HL-60 (cell line): ENCODE data around the gene ZRANB2.

Source experiments
- REST ChIP-seq: IDR thresholded peaks from 2 replicates; pipeline ENCODE4 v1.6.1; 2012; ENCODE audit warnings: low read depth; ENCODE audit not compliant: insufficient replicate concordance
- TF ChIP-seq, protein P1 (sequence below): IDR thresholded peaks from one replicate; pipeline ENCODE4 v1.5.1; 2011; ENCODE audit warnings: low read length, control low read depth, inconsistent platforms; ENCODE audit not compliant: insufficient read depth

DNA sequence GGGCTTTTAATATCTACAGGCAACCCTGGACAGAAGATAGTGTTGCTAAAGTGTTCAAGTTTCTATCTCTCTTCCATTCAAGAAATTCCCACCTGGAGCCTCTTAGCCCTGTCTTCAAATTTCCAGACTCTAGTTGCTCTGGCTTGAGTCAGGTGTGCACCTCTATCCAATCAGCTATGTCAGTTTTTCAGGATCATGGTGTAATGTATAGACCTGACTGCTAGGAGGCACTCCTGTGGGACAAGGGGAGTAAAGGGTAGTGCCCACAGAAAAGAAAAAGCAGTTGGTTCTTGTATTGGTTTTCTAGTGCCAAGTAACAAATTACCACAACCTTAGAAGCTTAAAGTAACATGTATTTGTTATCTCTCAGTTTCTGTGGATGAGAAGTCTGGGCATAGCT is 6.2 kb upstream of the ZRANB2 start:
- TF ChIP-seq, protein P1, sequence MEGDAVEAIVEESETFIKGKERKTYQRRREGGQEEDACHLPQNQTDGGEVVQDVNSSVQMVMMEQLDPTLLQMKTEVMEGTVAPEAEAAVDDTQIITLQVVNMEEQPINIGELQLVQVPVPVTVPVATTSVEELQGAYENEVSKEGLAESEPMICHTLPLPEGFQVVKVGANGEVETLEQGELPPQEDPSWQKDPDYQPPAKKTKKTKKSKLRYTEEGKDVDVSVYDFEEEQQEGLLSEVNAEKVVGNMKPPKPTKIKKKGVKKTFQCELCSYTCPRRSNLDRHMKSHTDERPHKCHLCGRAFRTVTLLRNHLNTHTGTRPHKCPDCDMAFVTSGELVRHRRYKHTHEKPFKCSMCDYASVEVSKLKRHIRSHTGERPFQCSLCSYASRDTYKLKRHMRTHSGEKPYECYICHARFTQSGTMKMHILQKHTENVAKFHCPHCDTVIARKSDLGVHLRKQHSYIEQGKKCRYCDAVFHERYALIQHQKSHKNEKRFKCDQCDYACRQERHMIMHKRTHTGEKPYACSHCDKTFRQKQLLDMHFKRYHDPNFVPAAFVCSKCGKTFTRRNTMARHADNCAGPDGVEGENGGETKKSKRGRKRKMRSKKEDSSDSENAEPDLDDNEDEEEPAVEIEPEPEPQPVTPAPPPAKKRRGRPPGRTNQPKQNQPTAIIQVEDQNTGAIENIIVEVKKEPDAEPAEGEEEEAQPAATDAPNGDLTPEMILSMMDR, result no peak
- TF ChIP-seq REST, result no peak
